HCT116 (cell line): Measurements from ENCODE around the gene THUMPD2. TPM values are rescaled to one million over a fixed set of nuclear protein-coding genes. Genes with fewer than 3 reads are reported as not detected.

Experiments used
- ATAC-seq: fragments of 200-7000 bp; cut with Tn5 transposase; 2 replicates; pipeline ENCODE4 v1.9.1; 2020; ENCODE audit warnings: mild to moderate bottlenecking, moderate library complexity
- BruUV-seq: library from RNA; stranded (reverse); fragments of 400-500 nt; replicated peaks from 2 replicates; lab custom pipeline; 2021; lab: Mats Ljungman, UMichigan
- CTCF ChIA-PET: fragments of 300-600 bp; sonication (Branson Sonifier 250); formaldehyde crosslinking; loops from one replicate; lab custom pipeline; 2021; ENCODE audit warnings: antibody characterized with exemption; lab: Charles Lee
- POLR2A ChIA-PET: fragments of 300-600, 350-600 bp; sonication (Branson Sonifier 250); formaldehyde crosslinking; loops from one replicate; lab custom pipeline; 2021; ENCODE audit warnings: antibody characterized with exemption; lab: Charles Lee
- RAD21 ChIA-PET, 2 experiments: fragments of 300-600 bp; sonication (Branson Sonifier 250); formaldehyde crosslinking; loops; one replicate each; lab custom pipeline; 2023; ENCODE audit warnings: low total read pairs in 2 of 2; ENCODE audit not compliant: uncharacterized antibody in 2 of 2, unreplicated experiment in 2 of 2, low non-redundant PET in 1 of 2; lab: Charles Lee
- DNase-seq: peaks from one replicate; pipeline ENCODE4 v3.0.0-alpha.2; 2010; ENCODE audit warnings: low read depth, low spot score
- H2AFZ ChIP-seq: fragments of 200-600 bp; shearing (Covaris generic), sonication (generic); 2 replicates; pipeline ENCODE4 v1.6.1; 2017; ENCODE audit warnings: low read depth, mixed run types, mixed read lengths, antibody characterized with exemption, low read length; ENCODE audit not compliant: poor library complexity, severe bottlenecking
- H3K27ac ChIP-seq: 2 replicates; pipeline ENCODE4 v1.5.1; 2012; ENCODE audit warnings: low read depth, low read length
- H3K27me3 ChIP-seq: fragments of 200-600 bp; sonication (generic); 2 replicates; pipeline ENCODE4 v1.6.1; 2016; ENCODE audit warnings: mixed run types, low read length, mixed read lengths; ENCODE audit not compliant: insufficient read depth
- H3K36me3 ChIP-seq, 2 experiments: fragments of 200-500 bp in 1 of 2; fragments of 200-600 bp in 1 of 2; sonication (Bioruptor generic) in 1 of 2; sonication (generic) in 1 of 2; 2 replicates each; pipeline versions ENCODE4 v1.5.1 to v1.6.1; 2014 to 2016; ENCODE audit warnings: low read length in 2 of 2, inconsistent platforms in 1 of 2, mixed read lengths in 1 of 2, mixed run types in 1 of 2; ENCODE audit not compliant: insufficient read depth in 2 of 2, control insufficient read depth in 1 of 2
- H3K4me1 ChIP-seq, 2 experiments: fragments of 200-600 bp in 1 of 2; sonication (generic) in 1 of 2; 2 replicates each; pipeline versions ENCODE4 v1.5.1 to v1.6.1; 2012 to 2017; ENCODE audit warnings: low read length in 2 of 2, inconsistent platforms in 1 of 2, mild to moderate bottlenecking in 1 of 2, mixed read lengths in 1 of 2, mixed run types in 1 of 2, moderate library complexity in 1 of 2; ENCODE audit not compliant: insufficient read depth in 2 of 2, control insufficient read depth in 1 of 2
- H3K4me2 ChIP-seq: fragments of 200-600 bp; sonication (generic); 2 replicates; pipeline ENCODE4 v1.6.1; 2017; ENCODE audit warnings: mixed run types, low read length, mixed read lengths
- H3K4me3 ChIP-seq, 2 experiments: fragments of 200-600 bp in 1 of 2; sonication (generic) in 1 of 2; replicated peaks in 1 of 2; 2 replicates each; pipeline ENCODE4 v1.5.1; 2011 to 2016; ENCODE audit warnings: low read length in 2 of 2, control low read depth in 1 of 2, low read depth in 1 of 2, mild to moderate bottlenecking in 1 of 2, mixed read lengths in 1 of 2, mixed run types in 1 of 2
- H3K79me2 ChIP-seq: fragments of 200-600 bp; sonication (generic); 2 replicates; pipeline ENCODE4 v1.6.1; 2017; ENCODE audit warnings: mild to moderate bottlenecking, mixed run types, low read length, moderate library complexity, mixed read lengths; ENCODE audit not compliant: insufficient read depth
- H3K9ac ChIP-seq: fragments of 200-600 bp; sonication (generic); 2 replicates; pipeline ENCODE4 v1.6.1; 2016; ENCODE audit warnings: low read length, mixed read lengths
- H3K9me2 ChIP-seq: fragments of 200-600 bp; sonication (generic), shearing (Covaris generic); 2 replicates; pipeline ENCODE4 v1.6.1; 2017; ENCODE audit warnings: mixed run types, mild to moderate bottlenecking, moderate library complexity; ENCODE audit not compliant: insufficient read depth
- H3K9me3 ChIP-seq, 2 experiments: fragments of 200-500 bp in 1 of 2; fragments of 200-600 bp in 1 of 2; sonication (Bioruptor generic) in 1 of 2; sonication (generic) in 1 of 2; 2 replicates each; pipeline ENCODE4 v1.6.1; 2014 to 2017; ENCODE audit warnings: low read length in 2 of 2, mixed read lengths in 2 of 2, inconsistent platforms in 1 of 2, low read depth in 1 of 2, mild to moderate bottlenecking in 1 of 2, mixed run types in 1 of 2, moderate library complexity in 1 of 2; ENCODE audit not compliant: control insufficient read depth in 1 of 2, insufficient read depth in 1 of 2
- H4K20me1 ChIP-seq: fragments of 200-600 bp; sonication (generic), shearing (Covaris generic); 2 replicates; pipeline ENCODE4 v1.6.1; 2017; ENCODE audit warnings: mixed run types, mild to moderate bottlenecking, moderate library complexity; ENCODE audit not compliant: insufficient read depth
- JUND ChIP-seq: IDR thresholded peaks from 2 replicates; pipeline ENCODE4 v1.6.1; 2012
- MAX ChIP-seq: IDR thresholded peaks from 2 replicates; pipeline ENCODE4 v1.6.1; 2012
- POLR2A ChIP-seq: IDR thresholded peaks from 2 replicates; pipeline ENCODE4 v1.7.0; 2011; ENCODE audit warnings: borderline replicate concordance; ENCODE audit not compliant: insufficient read depth, insufficient read length; ENCODE audit errors: extremely low read depth
- REST ChIP-seq: IDR thresholded peaks from 2 replicates; pipeline ENCODE4 v1.6.1; 2012; ENCODE audit warnings: low read depth
- SP1 ChIP-seq: IDR thresholded peaks from 2 replicates; pipeline ENCODE4 v1.6.1; 2012; ENCODE audit warnings: low read depth
- YY1 ChIP-seq: IDR thresholded peaks from 2 replicates; pipeline ENCODE4 v1.6.1; 2011; ENCODE audit warnings: low read length, low read depth, moderate library complexity, mild to moderate bottlenecking; ENCODE audit not compliant: insufficient replicate concordance; ENCODE audit errors: extremely low read depth
- ZBTB33 ChIP-seq: IDR thresholded peaks from 2 replicates; pipeline ENCODE4 v1.6.1; 2011; ENCODE audit warnings: mild to moderate bottlenecking, low read length, moderate library complexity; ENCODE audit not compliant: insufficient replicate concordance; ENCODE audit errors: extremely low read depth
- intact Hi-C: fragments of 100-400 bp; cut with micrococcal nuclease; formaldehyde crosslinking; loops from 2 replicates; pipeline ENCODE4 v1.10.0; 2022
- total RNA-seq: library from RNA; stranded (reverse); gene quantifications from one replicate; pipeline ENCODE4 v1.2.1, GENCODE V29; 2021; ENCODE audit not compliant: unreplicated experiment

THUMPD2 gene
- total RNA-seq, 1 experiment from 2014 or later: 15.8 TPM

GRCh38 chr2:39800752-39801151 lies 21.7 kb upstream of the THUMPD2 start:
- no peak overlapping the region for H3K4me3 ChIP-seq
- H2AFZ ChIP-seq: no peak overlapping the region
- DNase-seq: no peak
- no peaks in the 10 kb centered on the region for H3K9me2 ChIP-seq
- H3K27ac ChIP-seq: no peak overlapping the region
- H3K27me3 ChIP-seq: no peaks in the 10 kb centered on the region; the same call in 1 of the 2 replicates
- no peaks in the 10 kb centered on the region for H4K20me1 ChIP-seq
- CTCF ChIA-PET: no interaction called here
- POLR2A ChIA-PET: no interaction called here
- BruUV-seq: no TSS peak
- no peak overlapping the region for H3K4me2 ChIP-seq
- intact Hi-C loops: no loop called here
- H3K36me3 ChIP-seq: no peaks in the 10 kb centered on the region
- RAD21 ChIA-PET: no interaction called here
- TF ChIP-seq ZBTB33: no peak
- no peak for TF ChIP-seq SP1
- no peak for TF ChIP-seq POLR2A
- TF ChIP-seq REST: no peak
- TF ChIP-seq YY1: no peak
- no peak for TF ChIP-seq JUND
- TF ChIP-seq MAX: no peak
- no peaks in the 10 kb centered on the region for H3K4me1 ChIP-seq
- peaks cover 4 to 9% of the 10 kb centered on the region in 2 experiments; a peak in 1 of 4 replicates for H3K9me3 ChIP-seq
- no peak for ATAC-seq
- H3K79me2 ChIP-seq: no peaks in the 10 kb centered on the region
- H3K9ac ChIP-seq: no peak overlapping the region
